ENCODE results near the gene ATP1A2.
A peak's percentile ranks its signal among the peaks of the same experiment; 100 is the strongest.

ATP1A2 gene

DNA sequence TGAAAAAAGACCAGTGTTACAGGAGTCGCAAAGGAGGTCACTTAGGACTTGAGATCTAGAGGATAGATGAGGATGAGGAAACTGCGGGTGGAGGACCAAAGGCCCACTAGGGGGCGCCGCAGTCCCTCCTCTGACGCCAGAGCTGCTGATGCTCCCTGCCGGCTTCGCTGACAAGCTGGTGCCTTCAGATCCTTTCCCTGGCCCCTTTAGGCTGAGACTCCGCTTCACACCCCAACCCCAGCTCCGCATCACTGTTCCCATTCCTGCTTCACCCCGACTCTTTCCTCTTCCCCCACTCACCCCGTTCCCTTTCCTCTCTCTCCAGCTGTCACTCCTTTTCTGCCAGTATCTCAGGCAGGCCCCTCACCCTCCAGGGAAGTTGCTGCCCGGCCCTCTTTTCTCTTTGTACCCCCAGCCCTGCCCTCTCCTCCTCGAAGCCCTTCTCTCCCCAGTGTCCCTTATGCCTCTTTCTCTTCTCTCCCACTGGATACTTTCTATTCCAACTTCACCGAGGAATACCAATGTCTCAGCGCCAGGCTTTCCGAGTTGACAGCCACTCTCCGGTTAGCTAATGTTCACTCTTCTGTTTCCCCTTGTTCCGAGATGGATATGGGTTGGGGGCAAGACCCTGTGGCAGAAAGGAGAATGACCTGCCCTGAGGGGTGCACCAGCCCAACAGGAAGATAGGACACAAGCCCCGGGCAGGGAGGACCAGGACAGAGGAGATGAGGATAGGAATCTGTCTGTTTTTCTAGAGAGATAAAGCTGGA lies 29.7 kb upstream of the ATP1A2 start:
- peak; percentile 78 for DNase-seq

DNA sequence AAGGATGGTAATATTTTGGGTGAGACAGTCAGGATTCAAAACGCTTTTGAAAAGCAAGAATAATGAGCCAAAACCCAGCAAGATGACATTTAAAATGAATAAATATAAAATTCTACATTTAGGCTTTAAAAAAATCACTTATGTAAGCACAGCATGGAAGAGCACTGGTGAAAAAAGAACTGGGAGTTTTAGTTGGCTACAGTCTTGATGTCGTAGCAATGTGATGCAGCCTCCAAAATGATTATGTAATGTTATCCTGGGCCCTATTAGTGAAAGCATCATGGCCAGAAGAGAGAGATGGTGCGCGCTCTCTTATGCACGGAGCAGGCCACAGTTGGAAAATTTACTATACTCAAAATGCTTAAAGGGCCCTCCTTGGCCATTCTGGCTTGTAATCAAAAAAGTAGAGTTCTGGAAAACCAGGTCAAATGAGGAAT lies 29.1 kb upstream of the ATP1A2 start:
- no peak for DNase-seq

- no peak for DNase-seq
Observed at GRCh38 chr1:160087118-160087662, 28.4 kb upstream of the ATP1A2 start.

DNA sequence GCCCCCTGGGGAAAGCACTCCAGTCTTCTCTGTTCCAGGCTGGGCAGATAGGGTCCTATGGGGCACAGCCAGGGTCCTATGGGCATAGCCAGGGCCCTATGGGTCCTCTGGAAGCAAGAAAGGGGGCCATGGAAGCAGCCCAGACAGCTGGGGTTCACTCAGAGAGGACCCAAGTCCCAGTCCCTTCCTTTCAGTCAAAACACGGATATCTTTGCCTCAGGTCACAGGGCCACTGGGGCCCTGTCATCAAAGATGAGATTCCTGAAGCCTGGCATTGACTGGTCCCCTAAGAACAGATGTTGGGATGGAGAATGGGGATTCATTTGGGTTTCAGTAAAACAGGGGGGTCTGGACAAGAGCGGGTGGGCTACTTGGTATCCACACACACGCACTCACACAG lies 25.7 kb upstream of the ATP1A2 start:
- DNase-seq = no peak

- DNase-seq = no peak
Observed at GRCh38 chr1:160090760-160091159, 24.8 kb upstream of the ATP1A2 start.

DNA sequence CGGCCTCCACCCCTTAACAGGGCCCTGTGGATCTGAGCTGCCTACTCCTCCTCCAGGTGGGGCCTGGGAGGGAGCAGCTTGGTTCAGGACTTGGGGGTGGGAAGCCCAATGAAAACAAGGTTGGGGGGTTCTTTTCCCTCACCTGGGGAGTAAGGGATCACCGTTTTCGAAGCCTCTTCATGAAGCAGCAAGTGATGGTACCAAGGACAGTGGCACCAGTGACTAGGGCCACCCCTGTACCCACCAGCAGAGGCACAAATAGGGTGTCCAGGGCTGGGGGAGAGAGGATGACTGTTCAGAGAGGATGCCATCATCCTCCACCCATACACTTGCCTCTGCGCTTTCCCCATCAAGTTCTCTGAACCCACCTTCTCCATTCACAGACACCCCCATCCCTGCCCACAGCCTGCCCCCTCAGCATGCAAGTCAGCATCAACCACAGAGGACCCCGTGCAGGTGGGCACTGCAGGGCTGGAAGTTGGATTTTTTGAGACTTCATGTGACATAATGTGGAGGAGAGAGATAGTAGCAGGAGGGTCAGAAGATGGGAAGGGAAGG lies 23.8 kb upstream of the ATP1A2 start:
- DNase-seq = no peak

GRCh38 chr1:160092366-160093068 lies 23.0 kb upstream of the ATP1A2 start:
- no peak for DNase-seq

DNA sequence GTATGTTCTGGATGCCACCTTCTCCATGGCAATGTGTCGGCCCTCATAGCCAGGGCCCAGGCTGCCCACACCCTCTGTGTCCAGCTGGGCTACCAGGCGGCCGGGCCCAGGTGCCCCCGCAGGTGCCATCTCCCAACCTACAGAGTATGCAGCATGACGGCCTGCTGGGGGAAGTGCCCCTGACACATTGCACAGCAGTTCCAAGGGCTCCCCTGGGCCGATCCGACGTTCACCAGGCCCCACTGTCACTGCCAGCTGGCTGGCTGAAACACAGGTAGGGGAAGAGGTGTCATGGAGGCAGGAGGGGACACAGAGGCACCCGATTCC lies 22.5 kb upstream of the ATP1A2 start:
- no peak for DNase-seq

GRCh38 chr1:160093624-160094290 lies 21.8 kb upstream of the ATP1A2 start:
- DNase-seq = no peak

GRCh38 chr1:160094291-160094625 lies 21.3 kb upstream of the ATP1A2 start:
- DNase-seq = no peak

DNA sequence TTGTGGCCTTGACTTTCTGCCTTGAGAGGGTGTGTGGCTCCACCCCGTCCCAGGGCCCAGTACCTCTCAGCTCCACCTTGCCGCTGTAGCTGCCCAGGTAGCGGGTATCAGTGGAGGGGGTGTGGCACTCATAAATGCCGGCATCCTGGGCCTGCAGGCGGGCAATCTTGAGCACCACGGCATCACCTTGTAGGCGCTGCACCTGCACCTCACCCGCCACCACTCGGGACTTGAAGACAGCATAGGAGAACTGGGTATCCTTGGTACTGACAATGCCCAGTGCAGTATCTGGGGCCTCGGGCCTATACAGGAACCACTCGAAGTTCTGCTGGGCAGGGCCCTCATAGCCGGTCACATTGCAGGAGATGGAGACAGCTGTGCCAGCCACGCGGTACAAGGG lies 20.8 kb upstream of the ATP1A2 start:
- no peak for DNase-seq

GRCh38 chr1:160095382-160096105 lies 20.0 kb upstream of the ATP1A2 start:
- no peak for DNase-seq

- no peak for DNase-seq
Observed at GRCh38 chr1:160096274-160097116, 19.1 kb upstream of the ATP1A2 start.

DNA sequence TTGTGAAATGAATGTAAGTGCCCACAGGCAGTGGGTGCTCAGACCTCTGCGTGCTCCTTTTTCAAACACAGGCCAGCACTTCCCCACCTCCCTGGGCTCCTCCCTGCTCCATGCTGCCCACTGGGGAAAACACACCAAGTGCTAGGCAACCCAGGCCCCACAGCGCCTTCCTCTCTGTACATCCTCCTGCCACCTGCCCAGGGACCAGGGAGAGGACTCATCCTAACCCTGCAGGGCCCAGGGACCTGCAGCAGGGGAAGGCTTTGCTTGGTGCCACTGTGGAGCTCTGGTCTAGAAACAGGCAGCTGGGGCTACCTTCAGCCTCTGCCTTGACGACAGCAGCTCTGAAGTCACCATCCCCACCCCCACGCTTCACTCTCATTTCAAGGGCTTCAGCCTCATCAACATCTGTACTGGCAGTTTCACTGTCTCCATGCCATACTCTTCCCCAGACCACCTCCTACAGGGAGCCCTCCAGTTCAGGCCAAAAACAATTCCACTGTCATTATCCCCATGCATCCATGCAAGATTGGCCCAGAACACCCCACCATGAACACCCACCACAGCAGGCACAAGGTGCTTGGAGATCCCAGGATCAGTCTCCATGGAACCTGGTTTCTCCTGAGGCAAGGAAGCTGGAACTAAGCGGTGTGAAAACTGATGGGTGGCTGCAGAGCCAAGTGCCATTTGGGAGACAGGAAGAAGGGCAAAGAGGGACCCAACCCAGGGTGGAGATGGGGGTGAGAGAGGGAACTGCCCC lies 18.2 kb upstream of the ATP1A2 start:
- no peak for DNase-seq

GRCh38 chr1:160097911-160098851 lies 17.4 kb upstream of the ATP1A2 start, which contains the start of gene IGSF8:
Gene IGSF8 (minus strand): TSS chr1:160098619. CDS start chr1:160098472, 147 bp downstream.
- peak; percentile 80 for DNase-seq

DNA sequence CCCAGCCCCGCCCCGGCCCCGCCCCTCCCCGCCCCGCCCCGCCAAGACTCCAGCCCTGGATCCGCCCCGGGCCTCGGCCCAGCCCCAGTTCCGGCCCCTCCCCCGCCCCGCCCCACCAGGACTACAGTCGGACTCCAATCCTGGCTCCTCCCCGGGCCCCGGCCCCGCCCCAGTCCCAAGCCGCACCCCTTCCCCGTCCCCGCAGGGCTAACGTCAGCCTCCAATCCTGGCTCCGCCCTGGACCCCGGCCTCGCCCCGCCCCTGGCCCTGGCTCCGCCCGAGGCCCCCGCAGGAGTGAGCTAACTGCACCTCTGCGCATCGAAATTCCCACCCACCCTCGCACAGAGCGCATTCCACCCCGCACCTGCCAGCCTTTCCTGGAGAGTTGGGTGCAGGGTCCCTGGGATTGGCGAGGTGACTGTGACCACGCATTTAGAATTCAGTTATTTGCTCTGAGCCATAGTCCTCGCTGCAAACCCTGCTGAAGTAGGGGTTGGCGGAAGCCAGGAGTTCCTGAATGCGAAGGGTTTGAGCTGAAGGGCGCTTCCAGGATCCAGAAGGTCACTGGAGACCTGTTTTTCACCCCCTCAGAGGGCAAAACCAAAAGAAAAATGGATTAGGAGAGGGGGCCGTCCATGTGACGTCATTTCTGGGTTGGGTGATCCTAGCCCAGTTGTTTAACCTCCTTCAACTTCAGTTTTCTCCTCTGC lies 16.6 kb upstream of the ATP1A2 start:
- DNase-seq = peak; percentile 88

DNA sequence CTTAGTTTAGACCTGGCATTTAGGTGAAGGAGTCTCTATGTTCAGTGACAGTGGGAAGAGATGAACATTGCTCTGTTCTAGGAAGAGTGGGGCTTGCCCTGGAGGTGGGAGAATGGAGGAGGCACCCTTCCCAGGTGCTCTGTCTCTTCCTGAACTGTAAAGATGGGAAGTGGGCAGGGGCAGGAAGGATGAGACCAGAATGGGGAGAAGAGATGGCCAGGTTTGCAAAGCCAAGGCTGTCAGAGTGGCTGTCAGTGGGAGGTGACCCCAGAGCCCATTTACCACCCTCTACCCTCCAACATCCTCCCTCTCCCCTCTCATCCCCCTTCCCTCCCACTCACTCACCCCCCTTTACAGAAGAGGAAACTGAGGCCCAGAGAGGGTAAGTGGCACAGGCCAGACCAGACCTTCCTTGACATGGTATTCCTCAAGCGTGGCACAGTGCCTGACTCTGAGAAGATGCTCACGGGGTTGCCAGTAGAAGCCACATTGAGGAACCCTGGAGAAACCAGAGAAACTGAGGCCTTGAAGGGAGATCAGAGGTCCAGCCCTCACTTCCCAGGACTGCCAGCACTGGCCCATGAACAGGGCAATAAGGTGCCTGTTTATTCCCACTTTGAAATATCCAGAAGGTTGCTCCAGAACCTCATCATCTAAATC lies 15.7 kb upstream of the ATP1A2 start:
- no peak for DNase-seq

GRCh38 chr1:160101037-160101716 lies 14.4 kb upstream of the ATP1A2 start:
- peak; percentile 87 for DNase-seq
